WTC11 (cell line): ENCODE results near the gene ZSCAN18.

Experiments
- ATF1 ChIP-seq: sonication (generic); formaldehyde crosslinking; IDR thresholded peaks from 2 replicates; pipeline ENCODE4 v1.8.1; 2023; ENCODE audit warnings: mild to moderate bottlenecking, moderate library complexity, missing genetic modification reagents
- ATF6 ChIP-seq: sonication (generic); formaldehyde crosslinking; IDR thresholded peaks from 2 replicates; pipeline ENCODE4 v1.8.1; 2023; ENCODE audit warnings: mild to moderate bottlenecking, missing genetic modification reagents
- CREM ChIP-seq: sonication (generic); formaldehyde crosslinking; IDR thresholded peaks from 2 replicates; pipeline ENCODE4 v1.8.1; 2022; ENCODE audit warnings: mild to moderate bottlenecking, missing genetic modification reagents, moderate library complexity
- IRF2 ChIP-seq: sonication (generic); formaldehyde crosslinking; IDR thresholded peaks from 2 replicates; pipeline ENCODE4 v1.8.0; 2022; ENCODE audit warnings: low read depth, missing genetic modification reagents, borderline replicate concordance
- NR2C2 ChIP-seq: sonication (generic); formaldehyde crosslinking; IDR thresholded peaks from 2 replicates; pipeline ENCODE4 v1.8.0; 2022; ENCODE audit warnings: mild to moderate bottlenecking, missing genetic modification reagents
- PREB ChIP-seq: sonication (generic); formaldehyde crosslinking; IDR thresholded peaks from 2 replicates; pipeline ENCODE4 v1.8.1; 2022; ENCODE audit warnings: mild to moderate bottlenecking, missing genetic modification reagents, moderate library complexity, borderline replicate concordance
- TEAD1 ChIP-seq: sonication (generic); formaldehyde crosslinking; IDR thresholded peaks from 2 replicates; pipeline ENCODE4 v1.8.0; 2022; ENCODE audit warnings: mild to moderate bottlenecking, missing genetic modification reagents
- ZNF423 ChIP-seq: fragments of 250-450 bp; sonication (Bioruptor Pico); IDR thresholded peaks from 2 replicates; pipeline ENCODE4 v2.1.2; 2022; ENCODE audit warnings: mild to moderate bottlenecking, moderate library complexity
- TF ChIP-seq, protein P1 (sequence below): fragments of 200-600 bp; IDR thresholded peaks from 2 replicates; pipeline ENCODE4 v1.8.0; 2022; ENCODE audit warnings: antibody characterized with exemption
- TF ChIP-seq, protein P2 (sequence below): sonication (generic); formaldehyde crosslinking; IDR thresholded peaks from 2 replicates; pipeline ENCODE4 v1.8.1; 2022; ENCODE audit warnings: low read depth, mild to moderate bottlenecking, moderate library complexity, missing genetic modification reagents, borderline replicate concordance

DNA sequence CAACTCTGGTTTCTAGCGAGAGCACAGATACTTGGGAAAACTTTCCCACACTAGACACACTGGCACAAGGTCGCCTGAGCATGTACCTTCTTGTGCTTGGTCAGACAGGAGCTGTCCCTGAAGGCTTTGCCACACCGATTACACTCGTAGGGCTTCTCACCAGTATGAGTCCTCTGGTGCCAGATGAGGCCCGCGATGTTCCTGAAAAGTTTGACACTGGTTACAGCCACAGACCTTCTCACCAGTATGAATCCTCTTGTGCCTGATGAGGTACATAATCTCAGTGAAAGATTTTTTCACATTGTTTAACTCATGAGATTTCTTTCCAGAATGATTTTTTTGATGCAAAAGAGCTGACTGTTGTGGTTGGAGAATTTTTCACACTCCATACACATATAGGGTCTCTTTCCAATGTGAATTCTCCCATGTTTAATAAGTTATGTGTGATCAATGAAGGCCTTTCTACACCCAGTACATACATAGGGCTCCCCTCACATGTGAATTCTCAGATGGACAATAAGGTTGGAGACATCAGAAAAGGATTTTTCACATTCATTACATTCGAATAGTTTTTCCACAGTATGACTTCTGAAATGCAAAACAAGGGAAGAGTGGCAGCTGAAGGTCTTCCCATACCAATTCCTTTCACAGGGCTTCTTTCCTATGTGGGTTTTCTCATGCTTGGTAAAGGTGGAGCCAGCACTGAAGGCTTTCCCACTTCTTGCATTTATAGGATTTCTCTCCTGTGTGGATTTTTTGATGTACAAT lies 9.9 kb upstream of the ZSCAN18 start:
- TF ChIP-seq ATF1 (CRISPR knock-in tag): no peak
- TF ChIP-seq TEAD1 (CRISPR knock-in tag): no peak
- TF ChIP-seq, protein P1, sequence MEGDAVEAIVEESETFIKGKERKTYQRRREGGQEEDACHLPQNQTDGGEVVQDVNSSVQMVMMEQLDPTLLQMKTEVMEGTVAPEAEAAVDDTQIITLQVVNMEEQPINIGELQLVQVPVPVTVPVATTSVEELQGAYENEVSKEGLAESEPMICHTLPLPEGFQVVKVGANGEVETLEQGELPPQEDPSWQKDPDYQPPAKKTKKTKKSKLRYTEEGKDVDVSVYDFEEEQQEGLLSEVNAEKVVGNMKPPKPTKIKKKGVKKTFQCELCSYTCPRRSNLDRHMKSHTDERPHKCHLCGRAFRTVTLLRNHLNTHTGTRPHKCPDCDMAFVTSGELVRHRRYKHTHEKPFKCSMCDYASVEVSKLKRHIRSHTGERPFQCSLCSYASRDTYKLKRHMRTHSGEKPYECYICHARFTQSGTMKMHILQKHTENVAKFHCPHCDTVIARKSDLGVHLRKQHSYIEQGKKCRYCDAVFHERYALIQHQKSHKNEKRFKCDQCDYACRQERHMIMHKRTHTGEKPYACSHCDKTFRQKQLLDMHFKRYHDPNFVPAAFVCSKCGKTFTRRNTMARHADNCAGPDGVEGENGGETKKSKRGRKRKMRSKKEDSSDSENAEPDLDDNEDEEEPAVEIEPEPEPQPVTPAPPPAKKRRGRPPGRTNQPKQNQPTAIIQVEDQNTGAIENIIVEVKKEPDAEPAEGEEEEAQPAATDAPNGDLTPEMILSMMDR: no peak
- no peak for TF ChIP-seq IRF2 (CRISPR knock-in tag)
- TF ChIP-seq, protein P2, sequence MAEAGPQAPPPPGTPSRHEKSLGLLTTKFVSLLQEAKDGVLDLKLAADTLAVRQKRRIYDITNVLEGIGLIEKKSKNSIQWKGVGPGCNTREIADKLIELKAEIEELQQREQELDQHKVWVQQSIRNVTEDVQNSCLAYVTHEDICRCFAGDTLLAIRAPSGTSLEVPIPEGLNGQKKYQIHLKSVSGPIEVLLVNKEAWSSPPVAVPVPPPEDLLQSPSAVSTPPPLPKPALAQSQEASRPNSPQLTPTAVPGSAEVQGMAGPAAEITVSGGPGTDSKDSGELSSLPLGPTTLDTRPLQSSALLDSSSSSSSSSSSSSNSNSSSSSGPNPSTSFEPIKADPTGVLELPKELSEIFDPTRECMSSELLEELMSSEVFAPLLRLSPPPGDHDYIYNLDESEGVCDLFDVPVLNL (CRISPR knock-in tag): no peak
- no peak for TF ChIP-seq ZNF423 (CRISPR knock-in tag)
- no peak for TF ChIP-seq ATF6 (CRISPR knock-in tag)
- TF ChIP-seq PREB (CRISPR knock-in tag): no peak
- TF ChIP-seq CREM (CRISPR knock-in tag): no peak
- TF ChIP-seq NR2C2 (CRISPR knock-in tag): no peak
